B cell (primary cell): Measurements from ENCODE around the gene CCNG2.

Experiments
- EZH2 ChIP-seq: IDR thresholded peaks from 2 replicates; pipeline ENCODE4 v1.6.1; 2012; ENCODE audit warnings: borderline replicate concordance, low read depth, mild to moderate bottlenecking, moderate library complexity, low read length; ENCODE audit not compliant: insufficient read depth, poor library complexity, severe bottlenecking
- TF ChIP-seq, protein P1 (sequence below): fragments of 200-600 bp; IDR thresholded peaks from one replicate; pipeline ENCODE4 v1.8.0; 2022; ENCODE audit warnings: antibody characterized with exemption, mild to moderate bottlenecking

DNA sequence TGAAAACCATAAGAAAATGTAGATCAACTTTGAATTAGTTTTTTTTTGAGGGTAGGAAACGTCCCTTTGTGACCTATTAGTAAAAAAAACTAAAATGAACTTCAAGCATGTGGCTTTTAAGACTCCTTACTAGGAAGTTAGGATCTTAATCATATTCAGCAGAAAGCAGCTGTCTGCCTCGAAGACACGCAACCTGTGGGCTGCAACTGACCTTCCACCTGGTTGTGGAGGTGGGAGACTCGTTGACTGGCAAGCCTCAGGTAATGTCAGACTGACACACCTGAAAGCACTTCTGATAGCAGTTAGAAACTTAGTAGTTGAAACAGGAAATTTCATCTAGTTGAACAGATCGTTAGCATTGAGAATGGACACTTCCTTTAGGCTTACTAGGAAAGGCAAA, 37.4 kb downstream of the CCNG2 start:
- TF ChIP-seq, protein P1, sequence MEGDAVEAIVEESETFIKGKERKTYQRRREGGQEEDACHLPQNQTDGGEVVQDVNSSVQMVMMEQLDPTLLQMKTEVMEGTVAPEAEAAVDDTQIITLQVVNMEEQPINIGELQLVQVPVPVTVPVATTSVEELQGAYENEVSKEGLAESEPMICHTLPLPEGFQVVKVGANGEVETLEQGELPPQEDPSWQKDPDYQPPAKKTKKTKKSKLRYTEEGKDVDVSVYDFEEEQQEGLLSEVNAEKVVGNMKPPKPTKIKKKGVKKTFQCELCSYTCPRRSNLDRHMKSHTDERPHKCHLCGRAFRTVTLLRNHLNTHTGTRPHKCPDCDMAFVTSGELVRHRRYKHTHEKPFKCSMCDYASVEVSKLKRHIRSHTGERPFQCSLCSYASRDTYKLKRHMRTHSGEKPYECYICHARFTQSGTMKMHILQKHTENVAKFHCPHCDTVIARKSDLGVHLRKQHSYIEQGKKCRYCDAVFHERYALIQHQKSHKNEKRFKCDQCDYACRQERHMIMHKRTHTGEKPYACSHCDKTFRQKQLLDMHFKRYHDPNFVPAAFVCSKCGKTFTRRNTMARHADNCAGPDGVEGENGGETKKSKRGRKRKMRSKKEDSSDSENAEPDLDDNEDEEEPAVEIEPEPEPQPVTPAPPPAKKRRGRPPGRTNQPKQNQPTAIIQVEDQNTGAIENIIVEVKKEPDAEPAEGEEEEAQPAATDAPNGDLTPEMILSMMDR = no peak
- TF ChIP-seq EZH2 = no peak
